AG04450 (cell line): ENCODE data around the gene RNF169. TPM values are rescaled to one million over a fixed set of nuclear protein-coding genes. Genes with fewer than 3 reads are reported as not detected.

Experiments used
- CTCF ChIA-PET: fragments of 300-600, 350-600 bp; formaldehyde crosslinking; extraction: SDS; loops from one replicate; lab custom pipeline; 2022; ENCODE audit warnings: antibody characterized with exemption, inconsistent platforms; lab: Charles Lee
- POLR2A ChIA-PET: fragments of 350-600 bp; formaldehyde crosslinking; extraction: SDS; loops from one replicate; lab custom pipeline; 2021; ENCODE audit warnings: antibody characterized with exemption, inconsistent platforms; lab: Yijun Ruan, JAX
- DNase-seq: peaks from one replicate; pipeline ENCODE4 v3.0.0-alpha.2; 2011; ENCODE audit warnings: low read depth, low spot score
- H3K27ac ChIP-seq: one replicate; pipeline ENCODE4 v1.5.1; 2012; ENCODE audit warnings: low read depth, low read length, control low read depth
- H3K27me3 ChIP-seq: one replicate; pipeline ENCODE4 v1.6.0; 2012; ENCODE audit warnings: low read length; ENCODE audit not compliant: control insufficient read depth, insufficient read depth
- H3K4me3 ChIP-seq: 2 replicates; pipeline ENCODE4 v1.5.1; 2011; ENCODE audit warnings: mild to moderate bottlenecking, low read depth, low read length, control low read depth
- H3K9me3 ChIP-seq: 2 replicates; pipeline ENCODE4 v1.5.1; 2012; ENCODE audit warnings: low read length; ENCODE audit not compliant: control insufficient read depth, insufficient read depth
- polyA plus RNA-seq: library from polyadenylated mRNA; depleted of rRNA; stranded (reverse); fragments of >200 nt; gene quantifications from 2 replicates; pipeline ENCODE4 v1.2.3, GENCODE V29; 2011
- TF ChIP-seq, protein P1 (sequence below): IDR thresholded peaks from 2 replicates; pipeline ENCODE4 v1.5.1; 2011; ENCODE audit warnings: low read depth, low read length, control low read depth, inconsistent platforms

RNF169 gene
- polyA plus RNA-seq, 1 experiment: 12.3 TPM

GRCh38 chr11:74860743-74861142 is 112.1 kb downstream of the RNF169 start:
- no peak for DNase-seq
- no peaks in the 10 kb centered on the region for H3K27me3 ChIP-seq
- ChIA-PET CTCF (interaction anchor here (0.9 kb wide), 1 partner anchor 10 kb away, joined by 3 read pairs; no protein-coding TSS in a partner anchor), POLR2A (no interaction called here)
- no peak overlapping the region for H3K4me3 ChIP-seq
- H3K27ac ChIP-seq: no peak overlapping the region
- TF ChIP-seq, protein P1, sequence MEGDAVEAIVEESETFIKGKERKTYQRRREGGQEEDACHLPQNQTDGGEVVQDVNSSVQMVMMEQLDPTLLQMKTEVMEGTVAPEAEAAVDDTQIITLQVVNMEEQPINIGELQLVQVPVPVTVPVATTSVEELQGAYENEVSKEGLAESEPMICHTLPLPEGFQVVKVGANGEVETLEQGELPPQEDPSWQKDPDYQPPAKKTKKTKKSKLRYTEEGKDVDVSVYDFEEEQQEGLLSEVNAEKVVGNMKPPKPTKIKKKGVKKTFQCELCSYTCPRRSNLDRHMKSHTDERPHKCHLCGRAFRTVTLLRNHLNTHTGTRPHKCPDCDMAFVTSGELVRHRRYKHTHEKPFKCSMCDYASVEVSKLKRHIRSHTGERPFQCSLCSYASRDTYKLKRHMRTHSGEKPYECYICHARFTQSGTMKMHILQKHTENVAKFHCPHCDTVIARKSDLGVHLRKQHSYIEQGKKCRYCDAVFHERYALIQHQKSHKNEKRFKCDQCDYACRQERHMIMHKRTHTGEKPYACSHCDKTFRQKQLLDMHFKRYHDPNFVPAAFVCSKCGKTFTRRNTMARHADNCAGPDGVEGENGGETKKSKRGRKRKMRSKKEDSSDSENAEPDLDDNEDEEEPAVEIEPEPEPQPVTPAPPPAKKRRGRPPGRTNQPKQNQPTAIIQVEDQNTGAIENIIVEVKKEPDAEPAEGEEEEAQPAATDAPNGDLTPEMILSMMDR: no peak
- H3K9me3 ChIP-seq: peaks cover 22% of the 10 kb centered on the region

DNA sequence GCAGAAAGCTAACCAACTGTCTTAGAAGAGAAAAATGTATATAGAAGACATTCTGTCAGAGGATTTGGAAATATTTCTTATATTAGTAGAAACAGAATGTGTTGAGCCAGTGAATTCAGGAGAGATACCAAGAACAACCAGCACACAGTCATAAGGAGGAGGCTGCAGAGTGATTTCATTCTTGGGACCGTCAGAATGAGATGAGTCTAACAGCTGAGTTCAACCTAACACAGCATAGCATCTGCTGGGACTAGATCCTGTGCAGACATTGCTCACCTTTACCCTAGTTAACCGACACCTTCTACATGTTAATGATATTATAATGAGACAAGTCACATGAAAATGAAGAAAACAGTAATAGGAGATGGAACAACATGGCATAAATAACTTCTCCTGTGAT is 114.8 kb downstream of the RNF169 start:
- TF ChIP-seq, protein P1: no peak
- peaks cover 37% of the 10 kb centered on the region for H3K9me3 ChIP-seq
- CTCF ChIA-PET: no interaction called here

GRCh38 chr11:74866557-74866956 is 117.9 kb downstream of the RNF169 start:
- H3K9me3 ChIP-seq: peaks cover 43% of the 10 kb centered on the region
- H3K4me3 ChIP-seq: no peak overlapping the region
- CTCF ChIA-PET: no interaction called here
- DNase-seq: no peak
- no peak overlapping the region for H3K27ac ChIP-seq
- H3K27me3 ChIP-seq: no peaks in the 10 kb centered on the region
- POLR2A ChIA-PET: no interaction called here
- TF ChIP-seq, protein P1: no peak

More for the DNA sequence above, 114.8 kb downstream of the RNF169 start:
- DNase-seq: no peak
- POLR2A ChIA-PET: no interaction called here
- Histone ChIP-seq H3K27me3 (no peaks in the 10 kb centered on the region), H3K27ac (no peak overlapping the region), H3K4me3 (no peak overlapping the region)

DNA sequence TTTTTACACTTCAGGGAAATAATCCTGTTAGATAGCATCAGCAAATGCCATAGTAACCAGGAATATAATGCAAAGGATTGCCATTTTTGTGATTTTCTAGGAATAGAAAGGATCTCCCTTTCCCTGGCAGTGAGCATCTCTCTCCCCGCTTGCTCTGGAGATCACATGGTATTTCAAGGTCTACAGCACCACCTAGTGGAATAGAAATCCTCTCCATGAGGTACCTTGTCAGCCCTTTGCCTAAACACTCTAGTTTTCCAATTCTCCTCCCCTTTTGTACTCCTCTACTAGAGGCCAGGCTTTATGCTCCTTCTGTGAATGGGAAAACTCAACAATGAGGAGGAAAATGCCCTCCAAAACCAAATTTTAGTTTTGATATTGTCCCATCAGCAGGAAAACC is 121.8 kb downstream of the RNF169 start:
- peaks cover 40% of the 10 kb centered on the region for H3K9me3 ChIP-seq
- CTCF ChIA-PET: interaction anchor here (1.3 kb wide), 1 partner anchor 131 kb away, joined by 3 read pairs; no protein-coding TSS in a partner anchor
- no peak overlapping the region for H3K4me3 ChIP-seq
- H3K27ac ChIP-seq: no peak overlapping the region
- peak; percentile 10 for DNase-seq
- POLR2A ChIA-PET: no interaction called here
- TF ChIP-seq, protein P1: peak; percentile 48
- H3K27me3 ChIP-seq: no peaks in the 10 kb centered on the region

DNA sequence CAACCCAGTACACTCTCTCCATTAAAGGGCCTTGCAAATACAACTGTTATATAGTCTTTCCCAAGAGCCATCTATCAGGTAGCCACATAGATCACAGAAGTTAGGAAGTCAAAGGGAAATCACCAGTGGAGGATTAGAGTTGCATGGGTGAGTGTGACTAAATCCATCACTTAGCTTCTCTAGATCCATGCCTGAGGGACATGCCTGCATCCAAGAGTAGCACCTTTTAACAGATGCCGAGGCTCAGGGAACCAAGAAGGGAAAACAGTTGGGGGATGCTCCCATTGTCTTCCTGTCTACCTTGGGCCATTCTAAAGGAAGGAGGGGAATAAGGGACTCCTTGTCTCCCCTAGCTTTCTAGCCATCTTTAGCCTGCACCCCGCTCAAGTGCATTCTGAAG is 122.4 kb downstream of the RNF169 start:
- H3K27me3 ChIP-seq: no peaks in the 10 kb centered on the region
- no peak overlapping the region for H3K4me3 ChIP-seq
- no peak for DNase-seq
- TF ChIP-seq, protein P1: no peak
- ChIA-PET POLR2A (no interaction called here), CTCF (interaction anchor here (0.7 to 1.3 kb wide), 3 partner anchors 11 to 326 kb away, joined by 3 read pairs; no protein-coding TSS in a partner anchor)
- peaks cover 35% of the 10 kb centered on the region for H3K9me3 ChIP-seq
- H3K27ac ChIP-seq: no peak overlapping the region
